Medulla oblongata (tissue), 1 donor: ENCODE data around the gene FJX1.

Source experiments
- DNase-seq: peaks from one replicate; pipeline ENCODE4 v3.0.0-alpha.2; 2015; ENCODE audit errors: extremely low spot score

FJX1 gene

DNA sequence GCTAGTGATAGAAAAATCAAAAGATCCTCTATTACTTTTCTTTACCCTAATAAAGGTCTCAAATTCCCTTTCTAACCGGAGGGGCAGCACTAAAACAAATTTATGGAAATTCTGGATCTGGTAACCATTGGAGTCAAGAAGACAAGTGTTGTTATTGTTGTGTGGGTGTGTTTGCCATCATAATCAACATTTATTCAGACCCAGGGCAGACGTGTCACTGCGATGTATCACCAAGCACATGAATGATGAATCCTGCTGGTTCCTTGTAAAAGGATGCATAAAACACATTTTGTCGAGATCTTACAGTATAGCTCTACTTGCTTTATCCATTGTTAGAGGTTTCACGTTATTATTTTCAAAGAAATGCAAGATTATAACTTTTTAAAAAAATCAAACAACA is 12.1 kb upstream of the FJX1 start:
- DNase-seq = no peak

DNA sequence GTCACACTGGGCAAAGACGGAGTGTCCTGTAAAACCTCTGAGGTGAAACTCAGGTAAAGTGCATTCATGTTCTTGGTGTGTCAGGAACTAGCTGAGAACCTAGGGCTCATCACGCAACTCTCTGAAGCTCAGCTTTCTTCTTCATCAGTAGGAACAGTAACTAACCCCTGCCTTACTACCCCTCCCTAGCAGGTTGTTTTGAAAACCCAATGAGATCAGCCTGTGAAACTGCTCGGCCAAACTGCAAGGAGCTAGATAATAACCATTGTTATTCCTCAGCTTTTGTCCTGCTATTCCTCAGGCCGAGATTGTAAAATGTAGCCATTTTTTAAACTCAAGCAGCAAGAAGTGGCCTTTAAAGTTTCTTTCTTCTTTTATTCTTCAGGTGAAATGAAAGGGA is 9.8 kb upstream of the FJX1 start:
- no peak for DNase-seq

DNA sequence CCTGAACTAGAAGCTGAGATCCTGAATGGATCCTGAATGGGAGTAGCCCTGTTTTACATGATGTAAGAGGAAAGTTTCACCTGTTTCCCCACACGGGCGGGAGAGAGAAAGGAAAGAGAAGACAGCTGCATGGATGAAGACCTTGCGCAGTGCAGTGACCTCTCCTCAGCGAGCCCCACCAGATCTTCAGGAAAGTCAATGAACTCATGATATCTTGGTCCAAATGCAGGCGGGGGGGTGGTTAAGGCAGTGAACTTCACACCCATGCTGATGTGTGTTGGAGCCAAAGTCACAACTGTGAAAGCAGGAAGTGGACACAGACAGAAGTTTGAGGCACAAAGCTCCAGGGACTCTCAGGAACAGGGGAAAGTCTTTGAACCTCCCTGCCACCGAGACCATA is 8.6 kb upstream of the FJX1 start:
- DNase-seq = no peak

DNA sequence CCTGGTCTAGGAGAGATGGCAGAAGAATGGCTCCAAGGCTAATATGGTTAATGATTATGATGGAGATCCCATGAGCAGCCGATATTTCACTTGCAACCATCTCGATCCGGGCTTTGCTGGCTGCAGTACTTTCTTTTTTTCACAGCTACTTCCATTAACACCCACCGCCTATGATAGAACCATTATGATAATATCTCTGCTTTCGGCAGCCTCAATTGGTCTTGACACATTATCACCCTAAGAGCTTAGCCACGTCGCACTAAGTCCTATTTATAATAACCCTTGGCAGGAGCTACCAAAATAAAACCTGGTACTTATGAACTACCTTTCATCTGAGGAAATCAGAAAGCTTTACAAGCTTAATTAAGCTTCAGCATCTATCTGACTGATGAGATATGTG is 7.6 kb upstream of the FJX1 start:
- no peak for DNase-seq

DNA sequence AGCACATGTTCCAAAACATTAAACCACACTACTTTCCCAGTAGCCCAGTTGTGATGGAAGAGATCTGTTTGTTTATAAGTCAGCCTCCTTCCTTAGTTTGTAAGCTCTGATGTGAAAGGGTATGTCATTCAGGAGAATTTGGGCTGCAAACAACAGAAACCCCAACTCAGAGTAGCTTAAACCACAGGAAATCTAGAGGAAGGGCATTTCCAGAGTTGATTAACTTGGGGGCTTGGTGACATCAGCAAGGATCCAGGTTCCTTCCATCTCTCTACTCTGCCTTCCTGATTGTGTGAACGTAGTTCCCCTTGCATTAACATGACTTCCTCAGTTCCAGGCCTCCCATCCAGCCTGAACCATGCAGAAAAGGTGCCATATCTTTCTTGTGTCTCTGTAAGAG is 6.5 kb upstream of the FJX1 start:
- no peak for DNase-seq

DNA sequence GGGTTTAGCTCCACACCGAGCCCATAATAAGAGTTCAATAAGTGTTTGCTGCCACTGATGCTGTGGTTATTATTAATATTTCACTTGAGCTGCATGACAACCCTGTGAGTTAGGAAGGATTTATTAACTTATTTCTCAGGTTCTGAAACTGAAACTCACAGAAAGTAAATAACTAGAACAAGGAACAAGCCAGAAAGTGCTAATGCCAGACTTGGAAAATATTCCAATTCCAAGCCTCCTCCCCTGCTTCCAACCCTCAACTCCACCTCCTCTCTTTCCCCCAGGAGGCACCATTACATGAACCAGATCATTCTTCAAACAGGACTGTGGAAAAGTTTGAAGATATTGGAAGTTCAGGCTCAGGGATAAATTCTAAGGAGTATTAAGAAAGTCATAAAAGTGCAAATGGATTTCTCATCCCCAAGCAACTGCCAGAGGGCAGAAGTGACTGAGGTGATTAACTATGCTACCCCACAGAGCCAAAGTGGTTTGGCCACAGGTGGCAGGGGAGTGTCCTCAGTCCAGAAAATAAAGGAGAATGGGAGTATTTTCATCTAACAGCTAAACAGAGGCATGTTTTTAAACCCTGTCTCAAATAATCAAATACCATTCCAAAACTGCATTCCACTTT is 3.2 kb upstream of the FJX1 start:
- DNase-seq = peak; percentile 25

DNA sequence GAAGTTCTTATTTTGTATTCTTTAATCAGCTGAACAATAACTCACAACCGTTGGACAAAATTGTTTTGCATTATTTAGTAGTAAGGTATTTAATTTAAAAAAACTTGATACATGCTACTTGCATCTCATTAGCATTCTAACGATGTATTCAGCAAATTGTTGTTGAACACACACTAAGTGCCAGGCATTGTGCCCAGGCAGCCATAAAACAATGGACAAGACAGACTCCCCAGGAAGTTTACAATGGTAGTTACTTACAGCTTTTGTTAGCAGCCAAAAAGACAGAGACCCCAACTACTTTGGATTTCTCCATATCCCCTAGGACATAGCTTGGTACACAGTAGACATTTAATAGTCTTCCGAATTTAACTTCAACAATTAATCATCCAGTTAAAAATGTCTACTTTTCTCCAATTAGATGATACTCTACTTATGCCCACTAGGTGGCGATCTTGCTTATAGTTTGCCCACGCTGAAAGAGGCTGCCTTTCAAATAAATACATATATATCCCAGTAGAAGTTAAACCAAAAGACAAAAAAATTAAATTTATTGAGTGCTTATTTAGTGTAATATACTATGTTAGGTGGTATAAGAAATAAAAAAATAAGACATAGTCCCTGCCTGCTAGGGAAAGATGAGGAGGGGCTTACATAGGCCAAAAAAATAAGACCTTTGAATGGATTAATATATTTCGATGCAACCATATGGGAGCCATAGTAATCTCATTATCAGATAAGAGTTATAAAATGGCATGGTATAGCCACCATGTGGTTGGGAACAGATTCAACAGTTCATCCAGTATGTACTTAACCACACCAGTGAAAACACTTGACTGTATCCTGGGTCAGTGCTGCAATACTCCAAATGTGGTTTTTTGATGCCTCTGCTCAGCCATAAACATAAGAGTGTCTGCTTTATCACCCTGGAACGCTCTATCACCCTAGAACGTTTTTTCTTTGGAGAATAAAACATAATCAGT is 2.0 kb upstream of the FJX1 start:
- DNase-seq = peak; percentile 95

DNA sequence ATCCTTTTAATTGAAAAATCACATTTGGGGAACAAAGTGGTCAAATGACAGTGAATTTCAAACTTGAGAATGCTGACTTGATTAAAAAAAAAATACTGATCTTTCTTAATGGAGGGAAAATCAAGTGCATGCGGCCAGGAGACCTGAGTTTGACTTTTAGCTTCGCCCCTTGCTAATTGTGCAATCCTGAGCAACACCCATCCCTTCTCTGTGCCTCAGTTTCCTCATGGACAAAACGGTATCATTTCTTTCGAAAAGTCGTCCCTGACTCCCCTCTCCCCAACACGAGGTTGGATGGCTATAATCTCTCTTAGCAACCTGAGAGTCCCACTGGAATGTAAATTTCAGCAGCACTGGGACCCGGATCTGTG is 959 bp upstream of the FJX1 start:
- DNase-seq = no peak

DNA sequence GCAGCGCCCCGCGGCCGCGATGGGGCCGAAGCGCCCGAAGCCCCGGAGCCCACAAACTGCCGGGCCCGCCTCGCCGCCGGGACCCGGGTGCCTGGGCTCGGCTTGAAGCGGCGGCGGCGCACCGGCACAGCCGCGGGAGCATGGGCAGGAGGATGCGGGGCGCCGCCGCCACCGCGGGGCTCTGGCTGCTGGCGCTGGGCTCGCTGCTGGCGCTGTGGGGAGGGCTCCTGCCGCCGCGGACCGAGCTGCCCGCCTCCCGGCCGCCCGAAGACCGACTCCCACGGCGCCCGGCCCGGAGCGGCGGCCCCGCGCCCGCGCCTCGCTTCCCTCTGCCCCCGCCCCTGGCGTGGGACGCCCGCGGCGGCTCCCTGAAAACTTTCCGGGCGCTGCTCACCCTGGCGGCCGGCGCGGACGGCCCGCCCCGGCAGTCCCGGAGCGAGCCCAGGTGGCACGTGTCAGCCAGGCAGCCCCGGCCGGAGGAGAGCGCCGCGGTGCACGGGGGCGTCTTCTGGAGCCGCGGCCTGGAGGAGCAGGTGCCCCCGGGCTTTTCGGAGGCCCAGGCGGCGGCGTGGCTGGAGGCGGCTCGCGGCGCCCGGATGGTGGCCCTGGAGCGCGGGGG is 346 bp downstream of the FJX1 start:
- no peak for DNase-seq

DNA sequence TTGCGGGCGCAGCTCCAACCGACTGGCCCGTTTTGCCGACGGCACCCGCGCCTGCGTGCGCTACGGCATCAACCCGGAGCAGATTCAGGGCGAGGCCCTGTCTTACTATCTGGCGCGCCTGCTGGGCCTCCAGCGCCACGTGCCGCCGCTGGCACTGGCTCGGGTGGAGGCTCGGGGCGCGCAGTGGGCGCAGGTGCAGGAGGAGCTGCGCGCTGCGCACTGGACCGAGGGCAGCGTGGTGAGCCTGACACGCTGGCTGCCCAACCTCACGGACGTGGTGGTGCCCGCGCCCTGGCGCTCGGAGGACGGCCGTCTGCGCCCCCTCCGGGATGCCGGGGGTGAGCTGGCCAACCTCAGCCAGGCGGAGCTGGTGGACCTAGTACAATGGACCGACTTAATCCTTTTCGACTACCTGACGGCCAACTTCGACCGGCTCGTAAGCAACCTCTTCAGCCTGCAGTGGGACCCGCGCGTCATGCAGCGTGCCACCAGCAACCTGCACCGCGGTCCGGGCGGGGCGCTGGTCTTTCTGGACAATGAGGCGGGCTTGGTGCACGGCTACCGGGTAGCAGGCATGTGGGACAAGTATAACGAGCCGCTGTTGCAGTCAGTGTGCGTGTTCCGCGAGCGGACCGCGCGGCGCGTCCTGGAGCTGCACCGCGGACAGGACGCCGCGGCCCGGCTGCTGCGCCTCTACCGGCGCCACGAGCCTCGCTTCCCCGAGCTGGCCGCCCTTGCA is 1.0 kb downstream of the FJX1 start:
- peak; percentile 30 for DNase-seq

DNA sequence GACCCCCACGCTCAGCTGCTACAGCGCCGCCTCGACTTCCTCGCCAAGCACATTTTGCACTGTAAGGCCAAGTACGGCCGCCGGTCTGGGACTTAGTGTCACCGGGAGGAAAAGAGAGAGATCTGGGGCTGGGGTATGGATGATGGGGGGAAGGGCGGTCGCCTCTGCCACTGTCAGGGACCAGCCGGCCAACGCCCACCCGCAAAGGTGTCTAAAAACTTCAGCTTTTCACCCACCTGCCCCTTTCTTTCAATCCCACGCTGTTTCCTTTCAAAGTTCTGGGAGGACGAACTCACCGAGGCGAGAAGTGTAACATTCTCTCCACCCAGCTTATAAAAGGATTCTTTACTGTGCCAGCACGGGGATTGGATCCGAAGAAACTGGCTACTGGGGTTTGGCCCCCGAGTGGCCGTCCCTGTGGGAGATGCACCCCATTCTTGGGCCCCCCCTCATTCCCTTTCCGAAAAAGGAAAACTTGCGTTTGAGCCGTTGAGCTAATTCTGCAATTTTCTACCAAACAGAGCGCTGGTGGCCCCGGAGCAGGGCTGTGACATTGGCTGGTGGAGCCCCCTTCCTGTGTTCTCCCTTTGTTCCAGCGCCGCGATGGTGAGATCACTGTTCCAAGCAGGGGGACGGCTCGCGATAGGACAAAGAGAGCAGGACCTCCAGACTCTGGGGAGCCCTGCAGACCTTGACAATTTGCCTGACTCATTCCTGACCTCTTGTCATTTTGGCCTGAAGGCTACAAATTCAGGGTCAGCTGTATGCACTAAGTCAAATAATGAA is 1.8 kb downstream of the FJX1 start:
- DNase-seq = peak; percentile 45

DNA sequence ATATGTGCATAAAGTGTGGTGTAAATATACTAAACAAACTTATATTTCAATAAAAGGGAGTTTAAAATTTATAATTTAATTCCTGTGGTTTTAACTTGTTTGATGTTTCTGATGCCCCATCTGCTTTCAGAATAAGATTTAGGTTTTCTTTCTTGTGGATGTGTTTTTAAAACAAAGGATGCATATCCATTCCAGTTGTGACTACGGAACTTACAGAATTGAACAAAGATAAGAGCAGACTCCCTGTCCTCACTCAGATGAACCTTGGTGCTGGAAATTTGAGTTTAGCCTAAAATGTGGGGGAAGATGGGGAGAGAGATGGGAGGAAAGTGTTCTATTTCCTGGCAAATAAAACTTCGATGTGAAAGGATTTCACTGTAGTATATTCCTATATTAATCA is 2.5 kb downstream of the FJX1 start:
- no peak for DNase-seq

DNA sequence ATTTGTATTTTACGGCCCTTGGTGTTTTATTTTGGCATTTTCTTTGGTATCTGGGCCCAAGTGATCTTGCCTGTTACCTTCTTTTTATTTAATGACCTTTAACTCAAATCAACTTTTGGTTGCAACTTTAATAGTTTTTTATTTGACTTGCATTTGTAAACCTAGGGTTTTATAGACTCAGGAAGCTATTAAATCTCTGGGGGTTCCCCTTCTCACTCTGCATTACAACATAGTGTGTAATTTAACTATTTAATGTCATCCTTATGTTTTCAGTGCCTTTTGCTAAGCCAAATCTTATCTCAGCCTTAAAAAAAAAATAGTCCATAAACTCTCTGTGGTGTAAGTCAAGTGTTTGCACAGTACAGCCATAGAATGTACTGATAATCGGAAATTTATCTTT is 3.4 kb downstream of the FJX1 start:
- DNase-seq = no peak

DNA sequence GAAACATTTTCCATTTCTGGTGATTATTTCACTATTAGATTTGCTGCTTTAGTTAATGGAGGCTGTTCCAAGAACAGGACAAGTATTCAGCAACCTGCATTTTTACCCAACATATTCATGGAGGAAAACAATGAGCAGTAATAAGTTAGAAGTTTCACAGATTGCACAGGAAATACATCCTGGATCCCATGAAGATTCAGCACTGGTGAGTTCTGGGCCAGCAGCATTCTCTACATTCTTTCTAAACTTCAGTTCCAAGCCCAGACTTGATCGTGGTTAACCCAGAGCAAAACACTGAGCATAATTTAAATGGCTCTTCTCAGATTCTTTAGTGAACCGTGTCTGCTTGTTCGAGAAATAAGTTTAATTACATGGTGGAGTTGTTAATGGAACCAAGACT is 3.8 kb downstream of the FJX1 start:
- DNase-seq = no peak

DNA sequence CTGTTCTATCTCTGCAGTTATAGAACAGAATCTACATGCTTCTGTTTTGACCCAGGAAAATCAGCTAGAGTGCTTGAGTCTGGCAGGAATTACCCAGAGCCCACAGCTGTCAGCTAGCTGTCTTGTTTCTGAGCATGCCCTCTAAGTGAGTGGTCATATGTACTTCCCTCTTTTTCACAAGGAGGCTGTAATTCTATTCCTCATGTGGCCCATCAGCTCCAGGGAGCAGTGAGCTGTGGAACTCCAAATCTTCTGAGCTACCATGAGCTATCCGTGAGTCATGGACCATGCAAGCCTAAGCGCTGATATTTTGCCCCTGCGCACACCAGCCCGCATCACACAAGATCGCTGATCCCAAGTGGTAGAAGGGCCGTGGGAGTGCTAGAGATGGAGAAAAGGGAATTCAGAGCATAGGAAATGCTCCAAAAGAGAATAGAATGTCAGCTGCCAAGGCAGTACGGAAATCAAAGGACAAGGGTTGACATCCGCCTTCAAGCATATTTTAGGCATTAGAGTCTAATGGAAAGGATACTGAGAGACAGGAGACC is 5.4 kb downstream of the FJX1 start:
- DNase-seq = no peak

DNA sequence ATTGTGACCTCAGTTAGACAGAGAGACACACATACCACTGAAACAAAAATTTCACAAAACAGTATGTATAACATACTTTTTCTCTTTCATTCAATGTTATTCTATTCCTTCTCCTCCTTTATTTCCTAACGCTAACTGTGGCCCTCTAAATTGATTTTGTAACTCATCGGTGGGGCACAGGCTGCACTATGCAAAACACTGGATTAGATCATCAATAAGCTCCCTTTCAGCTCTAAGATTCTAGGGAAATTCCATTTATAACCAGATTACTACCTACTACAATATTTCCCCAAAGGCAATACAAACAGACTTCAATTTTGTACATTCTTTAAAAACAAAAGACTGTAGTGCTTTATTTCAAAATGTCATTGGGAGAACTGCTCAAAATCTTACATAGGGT is 6.1 kb downstream of the FJX1 start:
- no peak for DNase-seq

DNA sequence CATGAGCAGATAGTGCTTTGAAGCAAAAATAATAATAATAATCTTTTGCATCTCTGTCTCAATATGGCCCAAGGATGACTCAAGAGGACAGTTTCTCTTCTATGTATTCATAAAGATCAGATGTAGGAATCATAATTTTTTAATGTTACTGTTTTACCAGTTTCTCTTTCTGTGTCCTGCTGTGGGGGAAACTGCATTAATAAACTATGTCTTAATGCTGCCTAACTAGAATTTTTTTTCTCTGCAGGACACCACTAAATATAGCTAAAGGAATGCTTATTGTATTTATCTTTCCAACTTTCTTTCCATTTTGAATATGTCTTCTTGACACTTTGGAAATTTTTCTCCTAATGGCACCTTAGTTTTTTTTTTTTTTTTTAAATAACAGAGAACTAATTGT is 6.5 kb downstream of the FJX1 start:
- DNase-seq = no peak

DNA sequence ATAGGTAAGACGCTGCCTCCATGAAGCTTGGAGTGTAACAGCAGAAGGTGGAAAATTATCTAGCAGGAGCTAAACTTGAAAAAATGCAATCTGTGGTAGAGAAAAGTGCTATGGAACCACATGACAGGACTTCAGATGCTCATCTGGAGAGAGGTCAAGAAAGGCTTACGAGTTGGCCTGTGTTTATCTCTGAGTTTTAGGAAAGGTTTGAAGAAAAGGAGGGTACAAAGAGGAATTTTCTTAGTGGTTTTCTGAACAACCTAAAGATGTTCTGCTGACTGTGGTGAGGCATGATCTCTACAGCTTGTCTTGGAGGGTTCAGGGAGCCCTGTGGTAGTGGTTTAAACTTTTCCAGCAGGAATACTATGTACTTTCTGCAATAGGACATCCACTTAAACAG is 8.2 kb downstream of the FJX1 start:
- DNase-seq = no peak

DNA sequence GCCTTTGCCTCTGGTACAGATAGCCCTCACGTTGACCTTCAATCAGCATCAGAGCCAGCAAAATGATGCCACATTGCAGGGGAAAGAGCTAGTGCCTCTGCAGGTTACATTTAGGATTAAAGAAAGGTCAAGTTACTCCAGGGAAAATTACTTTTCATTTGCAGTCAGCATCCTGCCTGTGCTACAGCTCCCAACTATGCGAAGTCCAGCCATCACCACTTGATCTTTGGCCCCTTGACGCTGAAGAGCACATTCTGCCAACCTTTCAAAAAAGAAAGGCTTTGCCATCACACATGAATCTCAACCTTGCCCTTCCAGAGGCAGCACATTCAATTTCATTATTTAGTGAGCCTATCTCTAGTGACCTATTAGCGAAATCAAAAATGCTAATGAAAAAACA is 11.3 kb downstream of the FJX1 start:
- DNase-seq = no peak

DNA sequence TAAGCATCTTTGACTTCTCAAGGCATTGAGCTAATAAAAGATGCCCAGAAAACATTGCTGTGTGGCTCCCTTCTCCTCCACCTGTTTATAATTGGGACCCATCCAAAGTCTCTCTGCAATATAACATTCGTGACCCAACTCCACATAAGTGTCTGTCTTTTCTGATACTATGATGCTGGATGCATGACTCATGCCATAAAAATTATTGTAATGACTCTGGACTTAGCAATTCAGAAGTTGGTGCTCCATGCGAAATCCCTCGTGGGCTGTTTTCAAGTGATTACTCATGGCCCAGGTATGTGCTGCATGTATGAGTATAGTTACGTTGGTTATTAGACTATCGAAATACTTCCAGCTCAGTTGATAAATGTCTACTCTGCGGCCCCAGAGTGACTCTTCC is 11.7 kb downstream of the FJX1 start:
- DNase-seq = no peak

DNA sequence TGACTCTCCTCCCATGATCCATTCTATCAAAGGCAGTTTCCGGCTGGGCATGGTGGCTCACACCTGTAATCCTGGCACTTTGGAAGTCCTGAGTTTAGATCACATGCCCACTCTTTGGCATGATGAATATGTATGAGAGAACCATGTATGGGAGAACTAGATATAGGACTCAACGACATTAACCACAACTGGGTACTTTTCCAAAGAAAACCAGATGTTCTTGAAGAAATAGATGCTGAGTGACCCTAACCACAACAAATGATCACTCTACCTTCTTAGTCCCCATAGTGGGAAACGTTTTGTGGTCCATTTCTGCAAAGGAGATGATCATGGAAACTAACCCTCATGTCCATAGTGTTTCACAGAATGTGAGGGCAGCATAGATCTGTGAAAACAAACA is 13.6 kb downstream of the FJX1 start:
- DNase-seq = no peak
